ENCODE results near the gene SLC25A10. TPM values are rescaled to one million over a fixed set of nuclear protein-coding genes. Genes with fewer than 3 reads are reported as not detected.

SLC25A10 gene
- total RNA-seq, 1 donor from 2014 or later: 45.7 TPM

GRCh38 chr17:81741594-81742452 is 29.7 kb downstream of the SLC25A10 start:
- DNase-seq (ENCODE audit: low spot score): no peak
- peak overlapping the region; percentile 74 for H3K27ac Mint-ChIP-seq
- no peak overlapping the region for H3K4me3 Mint-ChIP-seq
- intact Hi-C loops (cut with micrococcal nuclease): no loop called here
- H3K27me3 Mint-ChIP-seq (ENCODE audit: insufficient read depth): peaks cover 15% of the 10 kb centered on the region
- no peaks in the 10 kb centered on the region for H3K36me3 Mint-ChIP-seq (ENCODE audit: low read depth)
- no peaks in the 10 kb centered on the region for H3K4me1 Mint-ChIP-seq (ENCODE audit: low read depth)
- H3K9me3 Mint-ChIP-seq: no peaks in the 10 kb centered on the region

Other genes starting within 250 kb of the SLC25A10 start
- 3,516 TPM in 2 replicates for gene ACTG1, start 199.5 kb upstream of the SLC25A10 start, total RNA-seq
- gene FSCN2, start 183.9 kb upstream of the SLC25A10 start, total RNA-seq: 0.52 and 0.64 TPM in 2 replicates
- gene FAAP100, start 159.9 kb upstream of the SLC25A10 start, total RNA-seq: 69.2 and 69.5 TPM in 2 replicates
- gene NPLOC4, start 75.2 kb upstream of the SLC25A10 start, total RNA-seq: 138 and 157 TPM in 2 replicates
- 0.21 and 0.66 TPM in 2 replicates for gene TSPAN10, start 75.1 kb upstream of the SLC25A10 start, total RNA-seq
- gene PDE6G, start 55.7 kb upstream of the SLC25A10 start, total RNA-seq: 5.8 and 8.7 TPM in 2 replicates
- 54.3 and 57.5 TPM in 2 replicates for gene OXLD1, start 45.7 kb upstream of the SLC25A10 start, total RNA-seq
- 59.3 and 62.1 TPM in 2 replicates for gene CCDC137, start 45.5 kb upstream of the SLC25A10 start, total RNA-seq
- 37.6 and 40.0 TPM in 2 replicates for gene ARL16, start 28.5 kb upstream of the SLC25A10 start, total RNA-seq
- 133 and 144 TPM in 2 replicates for gene HGS, start 28.3 kb upstream of the SLC25A10 start, total RNA-seq
- 232 TPM in 2 replicates for gene MRPL12, start 8.9 kb upstream of the SLC25A10 start, total RNA-seq
- gene GCGR, start 91.9 kb downstream of the SLC25A10 start, total RNA-seq: not detected in 2 replicates
- 56.0 and 62.3 TPM in 2 replicates for gene MCRIP1, start 121.0 kb downstream of the SLC25A10 start, total RNA-seq
- not detected in 2 replicates for gene PPP1R27, start 122.8 kb downstream of the SLC25A10 start, total RNA-seq
- 477 and 487 TPM in 2 replicates for gene P4HB, start 148.3 kb downstream of the SLC25A10 start, total RNA-seq
- gene ARHGDIA, start 159.1 kb downstream of the SLC25A10 start, total RNA-seq: 701 and 705 TPM in 2 replicates
- gene ALYREF, start 179.3 kb downstream of the SLC25A10 start, total RNA-seq: 241 and 249 TPM in 2 replicates
- gene ANAPC11, start 179.4 kb downstream of the SLC25A10 start, total RNA-seq: 123 and 124 TPM in 2 replicates
- gene NPB, start 190.0 kb downstream of the SLC25A10 start, total RNA-seq: 0.24 and 0.31 TPM in 2 replicates
- 49.5 and 54.5 TPM in 2 replicates for gene PCYT2, start 199.1 kb downstream of the SLC25A10 start, total RNA-seq
- gene SIRT7, start 205.9 kb downstream of the SLC25A10 start, total RNA-seq: 53.2 and 57.5 TPM in 2 replicates
- gene MAFG, start 215.5 kb downstream of the SLC25A10 start, total RNA-seq: 33.8 and 35.5 TPM in 2 replicates
- 130 and 131 TPM in 2 replicates for gene PYCR1, start 225.0 kb downstream of the SLC25A10 start, total RNA-seq
- 0.08 TPM in 1 of 2 replicates, not detected in the other for gene MYADML2, start 234.9 kb downstream of the SLC25A10 start, total RNA-seq
- gene NOTUM, start 248.9 kb downstream of the SLC25A10 start, total RNA-seq: 1.5 and 2.4 TPM in 2 replicates